Endothelial cell of umbilical vein (primary cell): ENCODE data around the gene CCDC40. TPM values are rescaled to one million over a fixed set of nuclear protein-coding genes. Genes with fewer than 3 reads are reported as not detected.

Source experiments
- BruUV-seq: library from RNA; stranded (reverse); fragments of 400-500 nt; replicated peaks from 2 replicates; lab custom pipeline; 2021; lab: Mats Ljungman, UMichigan
- CTCF ChIA-PET: fragments of 300-600, 350-600 bp; sonication (Branson Sonifier 250); formaldehyde crosslinking; loops from one replicate; lab custom pipeline; 2021; ENCODE audit warnings: antibody characterized with exemption, inconsistent platforms; lab: Charles Lee
- POLR2A ChIA-PET: fragments of 300-600, 350-600 bp; sonication (Branson Sonifier 250); formaldehyde crosslinking; loops from one replicate; lab custom pipeline; 2021; ENCODE audit warnings: antibody characterized with exemption, inconsistent platforms; lab: Charles Lee
- DNase-seq: peaks from one replicate; pipeline ENCODE4 v3.0.0-alpha.2; 2011; ENCODE audit warnings: low read depth, low spot score
- FAIRE-seq: peaks from 2 replicates; lab custom pipeline; 2011; peaks lifted over from hg19 to GRCh38; lab: Jason Lieb, UNC
- H2AFZ ChIP-seq: 2 replicates; pipeline ENCODE4 v1.6.0; 2012; ENCODE audit warnings: low read depth, low read length, control low read depth, inconsistent platforms
- H3K27ac ChIP-seq: 2 replicates; pipeline ENCODE4 v1.5.1; 2011; ENCODE audit warnings: low read depth, mild to moderate bottlenecking, control low read depth, low read length, moderate library complexity; ENCODE audit not compliant: insufficient read depth
- H3K27me3 ChIP-seq, 2 experiments: 2 replicates each; pipeline versions ENCODE4 v1.6.0 to v1.6.1; 2011; ENCODE audit warnings: low read length in 2 of 2, mixed read lengths in 1 of 2; ENCODE audit not compliant: control insufficient read depth in 2 of 2, insufficient read depth in 2 of 2
- H3K36me3 ChIP-seq, 2 experiments: 2 replicates in 1 of 2; 3 replicates in 1 of 2; pipeline ENCODE4 v1.5.1; 2011; ENCODE audit warnings: low read length in 2 of 2, mild to moderate bottlenecking in 1 of 2, moderate library complexity in 1 of 2; ENCODE audit not compliant: control insufficient read depth in 2 of 2, insufficient read depth in 2 of 2; ENCODE audit errors: extremely low read depth in 1 of 2
- H3K4me1 ChIP-seq: 3 replicates; pipeline ENCODE4 v1.5.1; 2011; ENCODE audit warnings: mild to moderate bottlenecking, low read length; ENCODE audit not compliant: control insufficient read depth, insufficient read depth; ENCODE audit errors: extremely low read depth
- H3K4me2 ChIP-seq: 2 replicates; pipeline ENCODE4 v1.6.1; 2011; ENCODE audit warnings: low read length, control low read depth, mixed read lengths; ENCODE audit not compliant: insufficient read depth
- H3K4me3 ChIP-seq, 3 experiments: fragments of 200-600 bp in 1 of 3; sonication (generic), shearing (Covaris generic) in 1 of 3; replicated peaks in 1 of 3; 2 replicates each; pipeline ENCODE4 v1.5.1; 2011 to 2016; ENCODE audit warnings: control low read depth in 3 of 3, low read length in 3 of 3, mild to moderate bottlenecking in 2 of 3, inconsistent platforms in 1 of 3, low read depth in 1 of 3, moderate library complexity in 1 of 3; ENCODE audit not compliant: insufficient read depth in 1 of 3
- H3K79me2 ChIP-seq: 2 replicates; pipeline ENCODE4 v1.6.0; 2012; ENCODE audit warnings: low read length, inconsistent platforms; ENCODE audit not compliant: control insufficient read depth, insufficient read depth
- H3K9ac ChIP-seq: replicated peaks from 2 replicates; pipeline ENCODE3; 2011; ENCODE audit warnings: low read length, control low read depth; ENCODE audit not compliant: insufficient read depth; ENCODE audit errors: extremely low read depth
- H3K9me1 ChIP-seq: replicated peaks from 3 replicates; pipeline ENCODE4 v1.6.0; 2011; ENCODE audit warnings: mild to moderate bottlenecking, low read length; ENCODE audit not compliant: control insufficient read depth, insufficient read depth; ENCODE audit errors: extremely low read depth
- H3K9me3 ChIP-seq: replicated peaks from 2 replicates; pipeline ENCODE4 v1.5.1; 2012; ENCODE audit warnings: low read length, inconsistent platforms; ENCODE audit not compliant: control insufficient read depth, insufficient read depth
- H4K20me1 ChIP-seq: replicated peaks from 2 replicates; pipeline ENCODE3; 2011; ENCODE audit warnings: mild to moderate bottlenecking, low read length; ENCODE audit not compliant: control insufficient read depth, insufficient read depth; ENCODE audit errors: extremely low read depth
- EZH2 ChIP-seq: IDR thresholded peaks from 2 replicates; pipeline ENCODE4 v1.6.1; 2012; ENCODE audit warnings: borderline replicate concordance, low read depth, mild to moderate bottlenecking, moderate library complexity, low read length, inconsistent platforms; ENCODE audit not compliant: severe bottlenecking
- FOS ChIP-seq: IDR thresholded peaks from 2 replicates; pipeline ENCODE4 v1.6.1; 2011; ENCODE audit warnings: mild to moderate bottlenecking, low read length, moderate library complexity, borderline replicate concordance; ENCODE audit not compliant: insufficient read depth
- GATA2 ChIP-seq: IDR thresholded peaks from 2 replicates; pipeline ENCODE4 v1.7.0; 2011; ENCODE audit warnings: low read depth, mild to moderate bottlenecking, moderate library complexity, mixed read lengths, low read length; ENCODE audit not compliant: insufficient read length, insufficient read depth
- JUN ChIP-seq: IDR thresholded peaks from 2 replicates; pipeline ENCODE4 v1.6.1; 2011; ENCODE audit warnings: borderline replicate concordance, low read depth; ENCODE audit not compliant: insufficient read length, insufficient read depth
- MYC ChIP-seq: IDR thresholded peaks from one replicate; pipeline ENCODE4 v1.6.1; 2011; ENCODE audit warnings: mild to moderate bottlenecking, low read depth, low read length
- POLR2A ChIP-seq: IDR thresholded peaks from 2 replicates; pipeline ENCODE4 v1.6.1; 2012; ENCODE audit warnings: low read depth, mild to moderate bottlenecking, control low read depth, low read length
- POLR2AphosphoS5 ChIP-seq: IDR thresholded peaks from 2 replicates; pipeline ENCODE4 v1.6.1; 2012; ENCODE audit warnings: low read depth, mild to moderate bottlenecking, control low read depth, low read length, moderate library complexity; ENCODE audit not compliant: insufficient read depth
- dilution Hi-C: fragments of 300-500 bp; cut with MboI; formaldehyde crosslinking; loops from one replicate; pipeline ENCODE4 v1.15.0; 2019; ENCODE audit warnings: low sequenced_read_pairs; ENCODE audit not compliant: extremely low pct_ligation_motif_present
- intact Hi-C: fragments of 100-400 bp; cut with micrococcal nuclease; formaldehyde crosslinking; loops from one replicate; pipeline ENCODE4 v1.10.0; 2022
- polyA plus RNA-seq, 4 experiments: library from polyadenylated mRNA; depleted of rRNA in 3 of 4; stranded (reverse) in 3 of 4; unstranded in 1 of 4; fragments of >200 nt; gene quantifications; 2 replicates each; pipeline versions ENCODE4 v1.2.1 to v1.2.3, GENCODE V29; 2011 to 2012; ENCODE audit warnings: missing spikeins in 1 of 4
- total RNA-seq: library from RNA; stranded (reverse); gene quantifications from 2 replicates; pipeline ENCODE4 v1.2.3, GENCODE V29; 2021
- TF ChIP-seq, protein P1 (sequence below), 2 donors: IDR thresholded peaks; 1 replicate in 1 of 2; 2 replicates in 1 of 2; pipeline ENCODE4 v1.5.1; 2011; ENCODE audit warnings: low read length in 2 of 2, mild to moderate bottlenecking in 2 of 2, moderate library complexity in 2 of 2, control low read depth in 1 of 2, inconsistent platforms in 1 of 2, low read depth in 1 of 2; ENCODE audit not compliant: insufficient read depth in 1 of 2; ENCODE audit errors: extremely low read depth in 1 of 2
- TF ChIP-seq, protein P2 (sequence below): IDR thresholded peaks from 2 replicates; pipeline ENCODE4 v1.6.1; 2011; ENCODE audit not compliant: insufficient read depth, insufficient read length

The CCDC40 gene
- total and polyA plus RNA-seq, 2 donors (not counting 3 experiments of a cell fraction or from before 2014, with no cell fraction given) = 1.4 to 5.5 TPM

DNA sequence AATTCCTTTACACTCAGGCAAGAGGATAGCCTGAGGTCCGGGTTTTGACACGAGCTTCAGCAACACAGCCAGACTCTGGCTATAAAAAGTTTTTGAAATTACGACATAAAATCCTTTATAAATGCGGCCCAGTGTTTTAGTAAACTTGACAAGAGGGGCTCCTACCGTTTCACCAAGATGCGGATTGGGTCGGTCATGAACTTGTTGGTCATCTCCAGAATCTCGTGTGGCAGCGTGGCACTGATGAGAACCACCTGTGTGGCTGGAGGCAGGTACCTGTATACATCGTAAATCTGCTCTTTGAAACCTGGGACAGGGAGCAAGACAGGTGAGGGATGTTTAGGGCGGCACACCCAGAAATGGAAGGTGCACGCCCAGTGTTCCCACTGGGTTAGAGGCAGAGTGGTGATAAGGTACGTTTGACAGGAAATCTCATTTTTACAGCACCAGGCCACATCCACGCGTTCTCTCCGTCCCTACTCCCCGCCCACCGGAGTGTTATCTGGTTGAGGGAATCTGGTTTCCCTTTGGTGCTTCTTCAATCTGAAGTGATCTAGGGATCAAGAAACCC is 102.5 kb downstream of the CCDC40 start:
- intact Hi-C loops = no loop called here
- TF ChIP-seq, protein P1, sequence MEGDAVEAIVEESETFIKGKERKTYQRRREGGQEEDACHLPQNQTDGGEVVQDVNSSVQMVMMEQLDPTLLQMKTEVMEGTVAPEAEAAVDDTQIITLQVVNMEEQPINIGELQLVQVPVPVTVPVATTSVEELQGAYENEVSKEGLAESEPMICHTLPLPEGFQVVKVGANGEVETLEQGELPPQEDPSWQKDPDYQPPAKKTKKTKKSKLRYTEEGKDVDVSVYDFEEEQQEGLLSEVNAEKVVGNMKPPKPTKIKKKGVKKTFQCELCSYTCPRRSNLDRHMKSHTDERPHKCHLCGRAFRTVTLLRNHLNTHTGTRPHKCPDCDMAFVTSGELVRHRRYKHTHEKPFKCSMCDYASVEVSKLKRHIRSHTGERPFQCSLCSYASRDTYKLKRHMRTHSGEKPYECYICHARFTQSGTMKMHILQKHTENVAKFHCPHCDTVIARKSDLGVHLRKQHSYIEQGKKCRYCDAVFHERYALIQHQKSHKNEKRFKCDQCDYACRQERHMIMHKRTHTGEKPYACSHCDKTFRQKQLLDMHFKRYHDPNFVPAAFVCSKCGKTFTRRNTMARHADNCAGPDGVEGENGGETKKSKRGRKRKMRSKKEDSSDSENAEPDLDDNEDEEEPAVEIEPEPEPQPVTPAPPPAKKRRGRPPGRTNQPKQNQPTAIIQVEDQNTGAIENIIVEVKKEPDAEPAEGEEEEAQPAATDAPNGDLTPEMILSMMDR (IDR thresholded peaks at IDR 0.05; ENCODE audit: extremely low read depth in 1 of 2, insufficient read depth in 1 of 2, low read depth in 1 of 2, low read length in 2 of 2) = no peak
- BruUV-seq = no TSS peak

DNA sequence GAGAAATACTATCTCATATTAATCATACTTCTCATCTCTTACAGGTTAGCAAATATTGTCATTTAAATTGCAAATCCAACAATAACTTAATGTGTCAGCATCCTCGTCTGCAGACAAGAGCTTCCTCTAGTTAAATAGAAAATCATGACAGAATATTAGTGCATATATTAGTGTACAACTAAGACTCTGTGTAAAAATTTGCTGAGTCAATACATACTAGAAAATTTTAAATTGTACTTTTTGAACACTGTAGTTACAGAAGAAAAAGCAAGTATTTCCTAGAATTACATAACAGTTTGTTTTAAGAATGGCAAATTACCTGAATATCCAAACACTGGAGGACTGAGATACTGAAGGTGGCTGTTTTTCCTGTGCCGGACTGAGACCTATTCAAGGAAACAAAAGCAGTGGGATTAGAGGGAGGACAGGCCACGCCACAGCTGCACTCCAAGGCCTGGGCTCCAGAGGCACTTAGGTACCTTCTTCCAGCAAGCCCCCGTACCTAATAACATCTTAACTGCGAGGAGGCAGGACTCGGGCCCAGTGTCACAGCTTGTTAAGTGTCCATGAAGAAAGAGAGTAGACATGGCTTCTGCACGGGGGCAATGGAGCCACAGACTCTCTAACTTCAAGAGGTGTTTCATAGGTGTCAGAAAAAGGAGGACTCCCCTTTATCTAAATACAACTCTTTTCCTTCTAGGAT is 105.2 kb downstream of the CCDC40 start:
- Histone ChIP-seq H3K4me2 (no peak overlapping the region), H3K36me3 (peaks cover 29 to 46% of the 10 kb centered on the region in 2 experiments), H3K27me3 (no peaks in the 10 kb centered on the region), H4K20me1 (peaks cover 2% of the 10 kb centered on the region), H3K79me2 (peaks cover 31% of the 10 kb centered on the region), H3K27ac (no peak overlapping the region), H3K9me1 (no peaks in the 10 kb centered on the region), H3K9me3 (no peaks in the 10 kb centered on the region), H3K4me3 (no peak overlapping the region), H3K4me1 (peaks cover 11% of the 10 kb centered on the region), H3K9ac (no peak overlapping the region), H2AFZ (no peak overlapping the region)
- intact Hi-C loops = no loop called here
- dilution Hi-C loops = no loop called here
- DNase-seq (no peak), FAIRE-seq (no peak)
- ChIA-PET CTCF (interaction anchor here (1.1 to 2.7 kb wide), 3 partner anchors 17 to 40 kb away, joined by 3 to 7 read pairs (median 4); partner anchors contain the start of gene GAA), POLR2A (no interaction called here)
- BruUV-seq = no TSS peak
- no peak for TF ChIP-seq JUN
- TF ChIP-seq, protein P1 (IDR thresholded peaks at IDR 0.05; ENCODE audit: extremely low read depth in 1 of 2, insufficient read depth in 1 of 2, low read depth in 1 of 2, low read length in 2 of 2) = no peak
- TF ChIP-seq POLR2A = no peak
- no peak for TF ChIP-seq GATA2
- TF ChIP-seq, protein P2, sequence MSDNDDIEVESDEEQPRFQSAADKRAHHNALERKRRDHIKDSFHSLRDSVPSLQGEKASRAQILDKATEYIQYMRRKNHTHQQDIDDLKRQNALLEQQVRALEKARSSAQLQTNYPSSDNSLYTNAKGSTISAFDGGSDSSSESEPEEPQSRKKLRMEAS = no peak
- TF ChIP-seq FOS = no peak
- TF ChIP-seq MYC = no peak
- no peak for TF ChIP-seq EZH2
- TF ChIP-seq POLR2AphosphoS5 = no peak

More for the DNA sequence above, 102.5 kb downstream of the CCDC40 start:
- Histone ChIP-seq H3K9me1 (no peaks in the 10 kb centered on the region), H3K79me2 (peaks cover 5% of the 10 kb centered on the region), H3K4me1 (no peaks in the 10 kb centered on the region), H3K9ac (no peak overlapping the region), H4K20me1 (no peaks in the 10 kb centered on the region), H3K4me2 (no peak overlapping the region), H3K4me3 (no peak overlapping the region), H3K9me3 (no peaks in the 10 kb centered on the region), H3K36me3 (peaks cover 34 to 49% of the 10 kb centered on the region in 2 experiments), H3K27ac (no peak overlapping the region), H3K27me3 (no peaks in the 10 kb centered on the region), H2AFZ (no peak overlapping the region)
- CTCF ChIA-PET = no interaction called here
- FAIRE-seq (no peak), DNase-seq (no peak)
- dilution Hi-C loops = no loop called here
- POLR2A ChIA-PET = interaction anchor here (0.6 kb wide), 1 partner anchor 12 kb away, joined by 4 read pairs; no protein-coding TSS in a partner anchor
